Measurements from ENCODE around the gene SNX10. TPM values are rescaled to one million over a fixed set of nuclear protein-coding genes. Genes with fewer than 3 reads are reported as not detected.

Gene SNX10
- polyA plus RNA-seq, 1 donor: 20.6 TPM

DNA sequence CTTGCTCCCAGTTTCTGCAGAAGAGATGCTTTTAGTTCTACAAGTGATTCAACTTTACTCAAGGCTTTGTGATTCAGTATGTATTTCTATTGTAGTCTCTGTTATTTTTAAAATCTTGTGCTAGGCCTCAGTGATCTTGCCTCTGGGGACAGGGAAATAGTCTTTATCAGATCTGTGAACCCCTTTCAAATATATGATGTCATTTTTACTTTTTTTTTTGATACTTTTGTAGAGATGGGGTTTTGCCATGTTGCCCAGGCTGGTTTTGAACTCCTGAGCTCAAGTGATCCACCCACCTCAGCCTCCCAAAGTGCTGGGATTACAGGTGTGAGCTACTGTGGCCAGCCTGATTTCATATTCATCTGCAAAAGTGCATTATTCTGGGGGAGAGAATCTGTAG lies 3.4 kb downstream of the SNX10 start:
- no peak for DNase-seq

DNA sequence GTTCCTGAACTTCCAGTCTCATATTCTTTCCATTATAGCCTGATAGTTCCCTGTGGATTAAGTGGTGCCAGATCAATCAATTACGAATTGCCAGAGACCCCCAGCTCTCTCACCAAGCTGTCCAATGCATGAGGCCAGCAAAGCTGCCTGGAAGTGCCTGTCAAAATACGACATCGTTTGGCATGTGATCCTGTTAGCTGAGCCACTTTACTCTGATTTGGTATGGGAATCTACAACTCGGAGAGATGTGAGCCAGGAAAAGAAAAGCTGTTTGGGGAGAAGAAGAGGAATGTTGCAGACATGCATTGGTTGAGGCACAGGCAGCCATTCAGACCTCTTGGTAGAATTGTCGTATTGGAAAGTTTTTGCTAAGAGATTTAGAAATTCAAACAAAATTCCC lies 3.9 kb downstream of the SNX10 start:
- DNase-seq: no peak

DNA sequence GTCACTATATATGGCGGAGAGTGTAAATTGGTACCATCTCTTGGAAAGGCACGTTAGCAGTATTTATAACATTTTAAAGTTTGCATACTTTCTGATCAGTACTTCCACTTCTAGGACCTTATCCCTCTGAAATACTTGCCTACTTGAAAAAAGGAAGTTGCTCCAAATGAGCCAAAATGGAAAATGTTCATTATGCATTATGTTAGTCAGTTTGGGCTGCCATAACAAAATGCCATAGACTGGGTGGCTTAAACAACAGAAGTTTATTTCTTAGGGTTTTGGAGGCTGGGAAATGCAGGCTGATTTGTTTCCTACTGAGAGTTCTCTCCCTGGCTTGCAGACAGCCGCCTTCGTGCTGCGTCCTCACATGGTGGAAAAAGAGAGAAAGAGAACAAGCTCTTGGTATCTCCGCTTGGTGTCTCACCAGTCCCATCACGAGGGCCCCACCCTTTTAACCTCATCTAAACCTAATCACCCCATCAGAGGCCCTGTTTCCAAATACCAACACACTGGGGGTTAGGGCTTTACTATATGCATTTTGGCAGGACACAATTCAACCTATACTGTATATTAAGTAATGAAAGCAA lies 6.9 kb downstream of the SNX10 start:
- no peak for DNase-seq

DNA sequence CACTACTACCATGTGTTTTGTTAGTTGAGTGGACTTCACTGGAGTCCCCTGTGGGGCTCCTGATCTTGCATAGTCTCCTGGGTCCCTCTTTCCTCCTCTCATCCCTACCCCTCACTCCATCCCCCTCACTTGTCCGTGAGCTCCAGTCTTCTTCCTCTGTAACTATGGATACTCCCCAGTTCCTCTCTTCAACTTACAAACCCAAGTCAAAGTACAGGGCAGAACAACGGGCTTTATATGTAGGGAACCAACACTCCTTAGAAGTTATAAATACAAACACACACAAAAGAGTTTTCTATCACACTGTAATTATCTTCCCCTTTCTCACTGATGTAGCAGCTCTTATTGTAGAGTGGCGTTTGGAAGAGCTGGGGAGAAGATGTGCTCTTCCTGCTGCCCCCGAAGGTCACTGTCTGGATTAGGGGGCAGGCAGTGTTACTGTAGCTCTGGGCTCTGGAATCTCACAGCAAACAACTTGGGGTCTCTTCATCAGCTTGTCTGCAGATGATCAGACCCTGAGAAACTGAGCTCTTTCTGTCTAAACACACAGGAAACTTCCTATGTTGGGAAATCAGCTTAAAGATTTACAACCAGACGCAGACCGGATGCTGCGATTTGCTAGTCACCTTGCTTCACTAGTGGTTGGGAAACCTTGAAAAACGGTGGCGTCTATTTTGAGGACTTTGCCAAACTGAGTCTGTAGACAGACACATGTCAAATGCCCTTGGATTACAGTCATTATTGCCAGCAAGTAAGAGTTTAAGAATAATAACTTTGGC lies 13.6 kb downstream of the SNX10 start:
- no peak for DNase-seq

DNA sequence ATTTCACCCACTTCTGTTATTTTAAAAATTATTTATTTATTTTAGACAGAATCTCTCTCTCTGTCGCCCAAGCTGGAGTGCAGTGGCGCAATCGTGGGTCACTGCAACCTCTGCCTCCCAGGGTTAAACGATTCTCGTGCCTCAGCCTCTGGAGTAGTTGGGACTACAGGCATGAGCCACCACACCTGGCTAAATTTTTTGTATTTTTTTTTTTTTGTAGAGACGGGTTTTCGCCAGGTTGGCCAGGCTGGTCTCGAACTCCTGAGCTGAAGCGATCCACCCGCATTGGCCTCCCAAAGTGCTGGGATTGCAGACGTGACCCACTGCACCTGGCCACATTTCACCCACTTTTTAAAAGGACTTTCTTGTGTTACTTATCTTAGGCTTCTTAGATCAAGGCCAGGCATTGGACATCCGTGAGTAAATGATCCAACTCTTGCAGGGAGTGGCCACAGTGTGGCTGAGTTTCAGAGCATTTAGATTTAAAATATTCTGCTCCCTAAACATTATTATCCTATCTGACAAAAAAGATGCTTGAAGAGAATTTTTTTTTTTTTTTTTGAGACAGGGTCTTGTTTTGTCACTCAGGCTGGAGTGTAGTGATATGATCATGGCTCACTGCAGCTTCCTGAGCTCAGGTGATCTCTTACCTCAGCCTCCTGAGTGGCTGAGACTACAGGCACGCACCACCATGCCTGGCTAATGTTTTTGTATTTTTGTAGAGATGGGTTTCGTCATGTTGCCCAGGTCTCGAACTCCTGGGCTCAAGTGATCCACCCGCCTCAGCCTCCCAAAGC lies 14.4 kb downstream of the SNX10 start:
- DNase-seq: no peak

DNA sequence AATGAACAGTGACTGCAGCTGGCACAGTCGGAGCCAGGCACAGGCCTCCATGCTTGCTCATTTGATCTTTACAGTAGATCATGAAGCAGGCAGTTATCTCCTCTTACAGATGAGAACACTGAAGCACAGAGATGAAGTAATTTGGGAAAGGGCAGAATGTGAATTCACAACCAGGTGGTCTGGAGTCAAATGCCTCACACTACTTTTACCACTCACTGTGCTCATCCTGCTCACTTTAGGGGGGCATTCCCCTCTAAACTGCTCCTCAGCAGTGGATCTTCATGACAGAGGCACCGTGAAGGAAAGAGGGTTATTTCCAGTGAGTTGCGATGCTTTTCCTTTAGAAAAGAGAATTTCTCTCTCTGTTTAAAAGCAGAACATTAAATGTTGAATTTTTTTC lies 15.1 kb downstream of the SNX10 start:
- DNase-seq: no peak

DNA sequence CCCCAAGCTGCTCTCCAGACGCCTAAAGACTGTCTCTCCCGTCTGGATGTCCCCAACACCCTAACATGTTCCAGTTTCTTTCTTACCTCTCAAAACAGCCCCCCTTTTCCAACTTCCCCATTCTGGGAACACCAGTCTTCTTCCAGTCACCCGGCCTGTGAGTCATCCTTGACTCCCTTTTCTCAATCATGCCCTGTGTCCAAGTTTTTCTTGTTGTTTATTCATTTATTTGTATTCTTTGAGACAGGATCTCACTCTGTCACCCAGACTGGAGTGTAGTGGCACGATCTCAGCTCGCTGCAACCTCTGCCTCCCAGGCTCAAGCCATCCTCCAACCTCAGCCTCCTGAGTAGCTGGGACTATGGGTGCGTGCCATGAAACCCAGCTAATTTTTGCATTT lies 15.6 kb downstream of the SNX10 start:
- DNase-seq: no peak

DNA sequence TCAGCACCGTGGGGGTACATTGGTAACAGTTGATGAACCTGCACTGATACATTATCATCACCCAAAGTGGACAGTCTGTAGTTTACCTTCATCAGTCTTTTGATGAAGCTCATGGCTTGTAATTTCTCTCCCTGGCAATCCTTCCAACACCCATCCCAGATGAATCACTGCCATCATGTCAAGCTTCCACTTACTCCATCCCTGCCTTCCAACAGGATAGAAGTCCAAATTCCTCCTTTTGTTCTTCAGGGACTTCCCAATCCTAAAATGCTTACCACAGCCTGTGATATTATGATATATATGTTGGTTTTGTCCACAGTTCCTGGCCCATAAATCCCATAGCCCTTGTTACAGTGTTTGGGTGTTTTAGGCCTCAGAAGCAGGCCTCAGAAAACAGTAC lies 16.1 kb downstream of the SNX10 start:
- no peak for DNase-seq

DNA sequence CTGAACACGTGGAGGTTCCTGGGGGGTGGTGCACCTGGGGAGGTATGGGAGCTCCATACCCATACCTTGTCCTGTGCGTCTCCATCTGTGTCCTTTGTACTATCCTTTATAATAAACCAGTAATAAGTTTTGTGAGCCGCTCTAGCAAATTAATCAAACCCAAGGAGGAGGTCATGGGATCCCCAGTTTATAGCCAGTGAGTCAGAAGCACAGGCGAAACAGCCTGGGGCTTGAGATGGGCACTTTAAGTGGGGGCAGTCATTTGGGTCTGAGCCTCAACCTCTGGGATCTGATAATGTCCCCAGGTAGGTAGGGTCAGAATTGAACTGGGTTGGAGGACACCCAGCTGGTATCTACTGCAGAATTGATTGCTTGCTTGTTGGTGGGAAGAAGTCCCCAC lies 16.9 kb downstream of the SNX10 start:
- no peak for DNase-seq

DNA sequence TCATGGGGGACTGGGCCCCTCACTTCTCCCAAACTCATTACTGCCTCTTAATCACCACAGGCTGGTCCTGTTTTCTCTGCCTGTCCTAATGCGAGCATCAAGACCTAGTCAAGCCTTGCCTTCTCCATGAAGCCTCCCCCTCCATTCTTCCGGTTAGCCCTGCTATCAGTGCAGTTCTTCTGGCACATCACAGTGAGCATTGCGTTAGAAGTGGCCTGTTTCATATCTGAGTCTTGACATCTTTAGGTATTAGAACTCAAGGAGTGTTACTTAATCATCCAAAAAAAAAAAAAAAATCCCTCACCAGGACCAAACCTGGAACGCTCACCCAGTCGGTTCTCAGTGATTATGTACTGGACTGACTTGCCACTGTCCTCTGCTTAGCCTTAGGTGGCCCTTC lies 17.4 kb downstream of the SNX10 start:
- no peak for DNase-seq

DNA sequence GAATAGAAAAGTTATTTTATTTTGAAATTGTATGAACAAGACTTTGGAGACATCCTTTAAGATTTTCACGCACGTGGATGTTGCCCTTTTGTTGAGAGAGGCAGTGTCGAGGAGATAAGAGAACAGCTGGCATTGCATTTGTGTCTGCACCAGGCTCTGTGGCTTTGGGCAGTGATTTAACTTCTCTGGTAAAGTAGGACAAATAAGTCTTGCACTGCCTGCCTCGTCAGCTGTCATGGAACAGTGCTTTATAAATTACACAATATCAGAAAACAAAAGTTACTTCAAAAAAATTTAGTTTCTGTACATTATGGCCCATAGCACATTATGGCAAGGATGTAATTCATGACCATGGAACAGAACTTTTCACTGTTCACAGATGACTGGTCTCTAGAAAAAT lies 20.1 kb downstream of the SNX10 start:
- DNase-seq: no peak

DNA sequence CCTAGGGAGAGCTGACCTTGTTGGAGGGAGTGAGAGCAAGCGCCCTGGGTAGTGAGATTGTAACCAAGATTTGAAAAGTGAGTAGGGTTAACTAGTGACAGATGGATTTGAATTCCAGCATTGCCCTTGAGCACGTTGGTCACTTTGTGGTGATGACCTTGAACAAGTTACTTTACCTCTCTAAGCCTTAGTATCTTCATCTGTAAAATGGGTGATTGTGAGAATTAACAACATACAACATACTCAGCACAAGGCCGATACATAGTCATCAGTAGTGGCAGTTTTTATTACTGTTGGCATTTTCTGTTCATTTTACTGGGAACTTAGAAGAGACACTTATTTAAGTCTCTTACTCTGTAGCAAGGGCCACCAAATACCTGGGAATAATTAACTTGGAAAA lies 25.5 kb downstream of the SNX10 start:
- DNase-seq: no peak

DNA sequence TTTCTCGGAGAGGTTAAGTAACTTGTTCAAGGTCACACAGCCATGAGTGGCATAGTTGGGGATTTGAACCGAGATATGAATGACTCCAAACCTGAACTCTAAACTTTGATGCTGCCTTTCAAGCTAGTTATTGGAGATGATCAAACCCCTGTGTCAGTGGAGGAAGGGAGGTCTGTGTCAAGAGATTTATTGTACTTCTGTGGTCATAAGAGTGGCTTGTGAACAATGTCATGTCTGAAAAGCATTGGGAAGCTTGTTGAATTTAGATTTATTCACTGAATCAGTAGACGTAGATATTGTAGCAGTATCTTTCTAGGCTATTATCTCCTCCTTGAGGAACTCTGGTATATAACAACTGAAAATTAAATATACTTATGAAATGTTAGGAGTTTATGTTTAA lies 27.3 kb downstream of the SNX10 start:
- DNase-seq: no peak

DNA sequence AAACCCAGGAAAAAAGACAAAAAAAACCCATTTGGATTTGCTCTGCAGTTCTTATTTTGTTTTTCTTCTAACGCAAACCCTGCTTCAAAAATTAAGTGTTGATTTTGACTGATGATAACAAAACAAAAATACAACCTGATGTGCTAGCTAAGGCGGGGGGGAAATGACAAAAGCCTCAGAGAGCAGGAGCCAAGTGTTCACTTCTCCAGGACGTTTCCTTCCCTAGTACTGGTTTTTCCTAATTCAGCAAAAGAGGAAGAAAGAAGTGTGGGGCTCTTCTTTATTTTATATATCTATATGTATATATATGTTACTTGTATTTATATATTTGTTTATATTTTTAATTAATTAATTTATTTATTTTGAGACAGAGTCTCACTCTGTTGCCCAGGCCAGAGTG lies 28.0 kb downstream of the SNX10 start:
- no peak for DNase-seq

DNA sequence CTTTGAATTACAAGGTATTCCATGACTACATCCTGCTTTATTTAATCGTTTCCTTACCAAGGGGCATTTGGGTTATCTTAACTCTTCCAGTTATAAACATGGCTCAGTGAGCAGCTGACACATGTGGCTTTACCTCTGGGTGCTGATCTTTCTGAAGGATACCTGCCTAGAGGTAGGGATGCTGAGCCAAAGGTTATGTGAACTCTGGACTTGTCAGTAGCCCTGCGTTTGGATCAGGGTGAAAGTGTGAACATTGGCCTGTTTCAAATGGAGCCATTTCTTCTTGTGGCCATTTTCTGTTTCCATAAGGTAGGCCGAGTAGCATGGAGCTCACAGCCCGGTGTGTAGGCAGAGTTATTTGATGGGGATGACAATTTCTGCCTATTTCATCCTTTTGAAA lies 29.2 kb downstream of the SNX10 start:
- DNase-seq: no peak

DNA sequence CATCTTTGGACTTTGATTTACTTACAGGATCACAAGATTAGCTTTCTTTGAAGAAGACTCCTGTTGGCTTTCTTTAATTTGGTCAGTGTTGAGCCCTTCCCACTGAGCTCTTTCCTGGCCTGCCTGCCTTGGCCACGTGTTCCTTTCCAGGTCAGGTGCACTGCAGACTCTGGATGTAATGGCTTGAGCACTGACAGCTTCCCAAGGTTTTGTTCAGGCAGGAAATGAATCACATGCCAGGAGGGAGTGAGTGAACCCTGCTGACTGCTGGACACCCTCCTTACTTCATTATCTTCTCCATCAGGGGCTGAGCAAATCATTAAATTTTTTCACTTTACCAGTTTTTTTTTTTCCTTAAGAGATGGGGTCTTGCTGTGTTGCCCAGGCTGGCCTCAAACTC lies 29.8 kb downstream of the SNX10 start:
- DNase-seq: no peak

DNA sequence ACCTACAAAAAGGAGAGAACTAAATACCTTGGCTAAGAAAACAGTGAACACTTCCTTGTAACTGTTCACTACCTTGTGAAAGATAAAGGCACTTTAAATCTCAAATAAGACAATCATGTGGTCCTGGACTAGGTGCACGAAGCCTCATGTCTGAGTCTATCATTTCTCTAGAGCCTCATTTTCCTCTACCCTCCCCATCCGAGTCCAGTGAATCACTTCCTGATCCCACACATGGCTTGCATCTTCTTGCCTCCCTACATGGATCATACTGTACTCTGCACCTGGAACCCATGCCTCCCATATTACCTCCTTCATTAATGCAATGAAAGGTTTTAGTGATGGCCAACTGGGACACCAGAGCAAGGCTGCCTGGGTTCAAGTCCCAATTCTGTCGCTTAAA lies 34.5 kb downstream of the SNX10 start:
- no peak for DNase-seq

DNA sequence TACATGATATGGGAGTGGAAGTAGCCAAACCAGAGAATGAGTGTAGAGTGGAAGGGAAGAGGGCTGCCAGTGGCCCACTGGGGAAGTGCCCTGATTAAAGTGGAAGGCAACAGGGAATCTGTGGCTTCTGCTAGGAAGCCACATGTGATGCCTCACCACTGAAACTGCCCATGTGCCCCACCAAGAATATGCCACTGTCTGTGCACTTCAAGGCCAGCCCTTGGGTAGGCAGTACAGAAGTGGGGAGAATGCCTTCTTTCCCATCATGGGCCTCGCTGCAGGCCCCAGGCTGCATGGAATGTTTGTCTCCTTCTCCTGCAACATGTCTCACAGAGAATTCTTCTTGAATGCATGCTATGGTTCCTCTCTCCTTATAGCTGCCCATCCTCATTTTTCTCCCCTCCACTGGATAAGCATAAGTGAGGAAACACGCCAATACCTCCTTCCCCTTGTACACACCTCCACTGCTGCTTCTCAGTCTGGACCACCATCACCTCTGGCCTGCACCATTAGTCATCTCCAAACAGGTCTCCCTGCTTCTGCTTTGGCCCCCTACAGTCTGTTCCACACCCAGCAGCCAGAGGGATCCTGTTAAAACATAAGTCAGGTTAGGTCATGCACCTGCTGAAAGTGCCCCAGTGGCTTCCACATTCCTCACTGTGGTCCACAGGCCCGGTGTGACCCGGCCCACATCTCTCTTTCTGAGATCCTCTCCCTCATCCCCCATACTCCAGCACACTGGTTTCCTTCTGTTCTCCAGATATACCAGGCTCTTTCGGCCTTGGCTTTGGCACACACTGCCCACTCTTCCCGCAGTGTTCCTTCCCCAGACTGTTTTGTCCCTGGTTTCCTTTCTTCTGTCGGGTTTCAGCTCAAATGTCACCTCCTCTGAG lies 37.1 kb downstream of the SNX10 start:
- no peak for DNase-seq

DNA sequence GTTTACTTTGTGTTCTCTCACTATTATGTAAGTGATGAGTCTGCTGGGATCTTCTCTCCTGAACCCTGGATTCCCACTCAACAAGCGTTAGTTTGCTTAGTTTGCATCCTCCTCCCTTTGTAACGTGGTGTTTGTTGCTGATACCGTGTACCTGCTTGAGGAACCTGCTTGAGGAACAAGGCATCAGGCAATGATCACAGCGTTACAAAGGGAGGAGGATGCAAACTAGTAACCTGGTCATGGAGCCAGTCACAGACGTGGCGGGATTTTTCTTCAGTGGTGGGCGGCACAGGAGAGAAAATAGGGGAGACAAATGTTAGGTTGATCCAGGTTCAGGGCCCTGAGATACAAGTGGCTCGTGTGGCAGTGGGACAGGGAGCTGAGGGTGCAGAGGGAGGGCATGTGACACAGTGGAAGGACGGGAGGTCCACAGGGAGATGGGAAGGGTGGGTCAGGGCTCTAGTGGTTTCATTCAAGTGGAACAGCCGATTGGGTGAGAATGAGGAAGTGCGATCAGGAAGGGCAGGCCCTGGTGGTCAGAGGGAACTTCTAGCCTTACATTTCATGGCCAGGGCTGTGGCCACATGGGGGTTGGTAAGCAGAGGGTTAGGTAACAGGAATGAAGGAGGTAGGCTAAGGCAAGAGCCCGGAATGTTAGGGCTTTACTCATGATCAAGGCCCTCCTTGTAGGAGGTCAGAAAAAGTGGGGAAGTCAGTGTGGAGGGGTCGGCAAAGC lies 38.0 kb downstream of the SNX10 start:
- no peak for DNase-seq

DNA sequence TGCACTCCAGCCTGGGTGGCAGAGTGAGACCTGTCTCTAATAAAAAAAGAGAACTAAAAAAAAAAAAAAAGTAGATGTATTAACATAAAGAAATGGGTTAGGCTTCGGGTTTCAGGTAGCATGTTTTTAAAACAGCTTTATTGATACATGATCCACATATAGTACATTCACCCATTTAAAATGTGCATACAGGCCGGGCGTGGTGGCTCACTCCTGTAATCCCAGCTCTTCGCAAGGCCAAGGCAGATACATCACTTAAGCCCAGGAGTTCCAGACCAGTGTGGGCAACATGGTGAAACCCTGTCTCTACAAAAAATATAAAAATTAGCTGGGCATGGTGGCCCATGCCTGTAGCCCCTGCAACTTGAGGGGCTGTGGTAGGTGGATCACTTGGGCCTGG lies 39.5 kb downstream of the SNX10 start:
- DNase-seq: no peak

DNA sequence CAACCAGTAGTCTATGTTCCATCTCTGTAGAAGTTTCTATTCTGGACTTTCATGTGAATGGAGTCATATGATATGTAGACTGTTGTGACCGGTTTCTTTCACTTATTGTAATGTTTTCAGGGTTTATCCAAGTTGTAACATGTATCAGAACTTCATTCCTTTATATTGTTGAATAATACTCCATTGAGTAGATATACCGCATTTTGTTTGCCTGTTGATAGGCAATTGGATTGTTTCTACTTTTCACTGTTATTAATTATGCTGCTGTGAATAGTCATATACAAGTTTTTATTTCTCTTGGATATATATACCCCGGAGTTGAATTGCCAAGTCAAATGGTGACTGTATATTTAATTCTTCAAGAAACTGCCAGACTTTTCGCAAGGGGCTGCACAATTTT lies 40.1 kb downstream of the SNX10 start:
- no peak for DNase-seq

DNA sequence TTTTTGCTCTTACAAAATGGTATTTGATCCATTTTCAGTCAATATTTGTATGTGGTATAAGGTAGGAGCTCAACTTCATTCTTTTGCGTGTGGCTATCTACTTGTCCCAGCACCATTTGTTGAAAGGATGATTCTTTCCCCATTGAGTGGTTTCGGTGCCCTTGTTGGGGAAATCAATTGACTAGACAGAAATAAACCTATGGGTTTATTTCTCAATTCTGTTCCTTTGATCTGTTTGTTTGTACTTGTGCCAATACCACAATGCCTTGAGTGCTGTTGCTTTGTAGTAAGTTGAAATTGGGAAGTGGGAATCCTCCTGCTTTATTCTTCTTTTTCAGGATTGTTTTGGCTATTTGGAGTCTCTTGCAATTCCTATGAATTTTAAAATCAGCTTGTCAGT lies 41.0 kb downstream of the SNX10 start:
- DNase-seq: no peak
